ENCODE results near the gene GAS7. TPM values are rescaled to one million over a fixed set of nuclear protein-coding genes. Genes with fewer than 3 reads are reported as not detected.

Gene GAS7
- total and polyA plus RNA-seq, 12 donors, result 3.6 to 54.9 (median 28.0) TPM

DNA sequence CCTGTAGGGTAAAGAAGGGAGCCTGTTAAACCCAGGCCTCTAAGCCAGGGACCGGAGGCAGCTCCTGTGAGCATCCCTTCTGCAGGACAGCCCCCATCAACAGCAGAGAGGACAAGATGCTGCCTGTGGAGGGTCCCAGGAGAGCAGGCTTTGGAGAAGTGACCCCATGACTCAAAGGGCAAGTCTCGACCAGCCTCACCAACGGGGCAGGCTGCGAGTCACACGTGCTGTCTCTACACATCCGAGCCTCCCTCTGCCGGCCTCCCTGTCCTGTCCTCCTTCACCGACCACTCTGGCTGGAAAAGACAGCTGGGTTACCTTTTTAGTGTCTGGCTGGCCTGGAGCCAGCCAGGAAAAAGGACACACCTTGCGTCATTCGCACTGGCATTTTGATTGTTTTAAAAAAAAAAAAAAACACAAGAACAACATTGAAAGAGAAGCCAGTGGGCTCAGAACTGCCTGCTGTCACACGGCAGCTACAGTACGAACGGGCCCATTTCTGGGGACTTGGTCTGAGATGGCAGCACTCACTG lies 218.9 kb downstream of the GAS7 start:
- 60 to 91% (median 84%) methylated on average over 8 to 13 of the region's 13 CpGs for WGBS, 4 donors
- Histone ChIP-seq H3K36me3 (replicated peaks in 1 of 2) (no peaks in the 10 kb centered on the region), H3K4me1 (replicated peaks in 1 of 2) (no peaks in the 10 kb centered on the region), H3K27ac (no peak overlapping the region), H3K27me3 (no peaks in the 10 kb centered on the region), H3K4me3 (no peak overlapping the region), H3K9me3 (replicated peaks in 1 of 3) (no peaks in the 10 kb centered on the region)
- intact Hi-C loops (cut with DNase I), result no loop called here
- DNase-seq, result peak in 1 of 7 donors; percentile 26
- TF ChIP-seq POLR2A (IDR thresholded peaks at IDR 0.05), result no peak
- TF ChIP-seq CTCF (IDR thresholded peaks at IDR 0.05), result no peak

- H3K27me3 ChIP-seq, result no peaks in the 10 kb centered on the region
- no peaks in the 10 kb centered on the region for H3K9me3 ChIP-seq (replicated peaks in 1 of 3)
- 75 to 82% (median 79%) methylated on average over 3 of the region's 3 CpGs for WGBS, 4 donors
- no peak overlapping the region for H3K27ac ChIP-seq
- intact Hi-C loops (cut with DNase I), result no loop called here
- no peak for TF ChIP-seq CTCF (IDR thresholded peaks at IDR 0.05)
- DNase-seq, result no peak
- no peak overlapping the region for H3K4me3 ChIP-seq
- peaks cover 0 to 8% of the 10 kb centered on the region in 2 donors for H3K4me1 ChIP-seq (replicated peaks in 1 of 2)
- H3K36me3 ChIP-seq (replicated peaks in 1 of 2), result no peaks in the 10 kb centered on the region
Observed at GRCh38 chr17:9977180-9977575, 221.2 kb downstream of the GAS7 start.

GRCh38 chr17:9976283-9977179 lies 221.9 kb downstream of the GAS7 start:
- H3K4me1 ChIP-seq (replicated peaks in 1 of 2), result peaks cover 0 to 8% of the 10 kb centered on the region in 2 donors
- no peak overlapping the region for H3K4me3 ChIP-seq
- no peaks in the 10 kb centered on the region for H3K27me3 ChIP-seq
- no peaks in the 10 kb centered on the region for H3K9me3 ChIP-seq (replicated peaks in 1 of 3)
- H3K27ac ChIP-seq, result no peak overlapping the region
- DNase-seq, result no peak
- TF ChIP-seq CTCF (IDR thresholded peaks at IDR 0.05), result no peak
- TF ChIP-seq POLR2A (IDR thresholded peaks at IDR 0.05), result no peak
- 84 to 87% (median 85%) methylated on average over 8 to 10 of the region's 10 CpGs for WGBS, 4 donors
- intact Hi-C loops (cut with DNase I), result no loop called here
- H3K36me3 ChIP-seq (replicated peaks in 1 of 2), result no peaks in the 10 kb centered on the region

DNA sequence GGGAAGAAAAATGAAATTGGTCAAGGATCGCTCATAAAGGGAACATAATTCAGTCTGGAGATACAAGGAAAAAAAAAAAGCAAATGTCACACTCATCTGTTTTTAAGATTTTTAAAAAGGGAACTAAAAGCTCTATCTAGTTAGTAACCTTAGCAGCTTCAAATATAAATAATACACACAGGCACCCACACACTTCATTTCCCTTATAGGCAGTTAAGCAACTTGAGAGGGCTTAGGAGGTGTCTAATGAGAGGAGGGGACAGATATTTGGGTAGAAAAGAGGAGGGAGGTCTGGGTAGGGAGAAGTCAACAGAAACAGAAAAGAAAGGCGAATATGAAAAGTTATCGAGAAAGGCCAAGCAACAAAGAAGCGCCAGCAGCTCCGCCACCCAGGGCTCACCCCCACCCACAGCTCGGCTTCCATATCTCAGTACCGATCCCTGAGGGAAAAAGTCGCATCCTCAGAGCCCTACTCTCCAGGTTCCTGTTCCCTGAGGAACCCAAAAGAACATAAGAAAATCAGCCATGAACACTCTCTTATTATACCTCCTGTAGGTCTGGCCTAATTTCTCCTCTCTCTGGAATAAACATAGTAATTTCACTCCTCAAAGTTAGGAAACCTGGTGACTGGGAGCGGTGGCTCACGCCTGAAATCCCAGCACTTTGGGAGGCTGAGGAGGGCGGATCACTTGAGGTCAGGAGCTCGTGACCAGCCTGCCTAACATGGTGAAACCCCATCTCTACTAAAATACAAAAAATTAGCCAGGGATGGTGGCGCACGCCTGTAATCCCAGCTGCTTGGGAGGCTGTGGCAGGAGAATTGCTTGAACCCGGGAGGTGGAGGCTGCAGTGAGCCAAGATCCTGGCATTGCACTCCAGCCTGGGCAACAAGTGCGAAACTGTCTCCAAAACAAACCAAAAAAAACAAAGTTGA lies 223.7 kb downstream of the GAS7 start:
- WGBS, 4 donors, result 79 to 84% (median 80%) methylated on average over 16 of the region's 16 CpGs
- intact Hi-C loops (cut with DNase I), result no loop called here
- peak overlapping the region in 1 of 5 donors; percentile 32 for H3K27ac ChIP-seq
- no peak for DNase-seq
- H3K27me3 ChIP-seq, result no peaks in the 10 kb centered on the region
- no peak overlapping the region for H3K4me3 ChIP-seq
- peaks cover 0 to 8% of the 10 kb centered on the region in 2 donors for H3K4me1 ChIP-seq (replicated peaks in 1 of 2)
- H3K36me3 ChIP-seq (replicated peaks in 1 of 2), result no peaks in the 10 kb centered on the region
- TF ChIP-seq CTCF (IDR thresholded peaks at IDR 0.05) (no peak), POLR2A (IDR thresholded peaks at IDR 0.05) (no peak)
- H3K9me3 ChIP-seq (replicated peaks in 1 of 3), result no peaks in the 10 kb centered on the region
